ENCODE data around the gene NUAK1. TPM values are rescaled to one million over a fixed set of nuclear protein-coding genes. Genes with fewer than 3 reads are reported as not detected.

NUAK1 gene
- total RNA-seq, 4 donors from 2014 or later = 1.1 to 5.1 (median 2.3) TPM

DNA sequence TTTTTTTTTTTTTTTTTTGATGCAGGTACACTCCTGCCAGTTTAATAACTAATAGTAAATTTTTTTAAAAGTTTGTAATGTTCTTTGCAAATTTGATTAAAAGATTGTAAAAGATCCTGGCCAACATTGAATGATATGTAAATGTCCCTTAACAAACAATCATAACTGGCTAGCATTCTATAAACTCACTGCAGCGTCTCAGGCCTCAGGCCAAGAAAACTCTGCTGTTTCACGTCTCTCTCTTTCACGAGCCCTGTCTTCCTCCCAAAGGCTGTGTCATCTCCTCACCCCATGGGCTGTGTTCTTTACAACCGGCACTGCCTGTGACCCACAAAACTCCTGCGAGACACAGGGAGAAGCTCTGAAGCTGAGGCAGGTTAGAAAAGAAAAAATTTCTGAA lies 103.3 kb downstream of the NUAK1 start:
- Histone ChIP-seq H3K4me1 (peaks cover 0 to 7% (median 0%) of the 10 kb centered on the region in 3 donors), H3K36me3 (no peaks in the 10 kb centered on the region), H3K27ac (no peak overlapping the region), H3K9me3 (no peaks in the 10 kb centered on the region), H3K27me3 (peaks cover 0 to 37% (median 0%) of the 10 kb centered on the region in 4 donors), H3K4me3 (no peak overlapping the region)
- 58 to 70% methylated on average over 5 of the region's 5 CpGs for WGBS, 2 donors
- TF ChIP-seq POLR2A (IDR thresholded peaks at IDR 0.05) = no peak
- TF ChIP-seq, protein P1, sequence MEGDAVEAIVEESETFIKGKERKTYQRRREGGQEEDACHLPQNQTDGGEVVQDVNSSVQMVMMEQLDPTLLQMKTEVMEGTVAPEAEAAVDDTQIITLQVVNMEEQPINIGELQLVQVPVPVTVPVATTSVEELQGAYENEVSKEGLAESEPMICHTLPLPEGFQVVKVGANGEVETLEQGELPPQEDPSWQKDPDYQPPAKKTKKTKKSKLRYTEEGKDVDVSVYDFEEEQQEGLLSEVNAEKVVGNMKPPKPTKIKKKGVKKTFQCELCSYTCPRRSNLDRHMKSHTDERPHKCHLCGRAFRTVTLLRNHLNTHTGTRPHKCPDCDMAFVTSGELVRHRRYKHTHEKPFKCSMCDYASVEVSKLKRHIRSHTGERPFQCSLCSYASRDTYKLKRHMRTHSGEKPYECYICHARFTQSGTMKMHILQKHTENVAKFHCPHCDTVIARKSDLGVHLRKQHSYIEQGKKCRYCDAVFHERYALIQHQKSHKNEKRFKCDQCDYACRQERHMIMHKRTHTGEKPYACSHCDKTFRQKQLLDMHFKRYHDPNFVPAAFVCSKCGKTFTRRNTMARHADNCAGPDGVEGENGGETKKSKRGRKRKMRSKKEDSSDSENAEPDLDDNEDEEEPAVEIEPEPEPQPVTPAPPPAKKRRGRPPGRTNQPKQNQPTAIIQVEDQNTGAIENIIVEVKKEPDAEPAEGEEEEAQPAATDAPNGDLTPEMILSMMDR (IDR thresholded peaks at IDR 0.05) = no peak
- no peak for DNase-seq
- intact Hi-C loops (cut with DNase I) = no loop called here

DNA sequence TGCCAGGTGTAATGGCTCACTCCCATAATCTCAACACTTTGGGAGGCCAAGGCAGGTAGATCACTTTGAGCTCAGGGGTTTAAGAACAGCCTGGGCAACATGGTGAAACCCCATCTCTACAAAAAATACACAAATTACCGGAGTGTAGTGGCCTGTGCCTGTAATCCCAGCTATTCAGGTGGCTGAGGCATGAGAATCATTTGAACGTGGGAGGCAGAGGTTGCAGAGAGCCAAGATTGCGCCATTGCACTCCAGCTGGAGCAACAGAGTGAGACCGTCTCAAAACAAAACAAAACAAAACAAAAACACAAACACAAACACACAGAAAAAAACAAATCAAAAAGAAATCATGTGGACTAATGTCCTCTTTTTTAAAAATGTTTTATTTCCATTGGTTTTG lies 104.4 kb downstream of the NUAK1 start:
- TF ChIP-seq, protein P1 (IDR thresholded peaks at IDR 0.05) = no peak
- Histone ChIP-seq H3K36me3 (no peaks in the 10 kb centered on the region), H3K27ac (no peak overlapping the region), H3K9me3 (no peaks in the 10 kb centered on the region), H3K4me3 (no peak overlapping the region), H3K27me3 (peaks cover 0 to 37% (median 0%) of the 10 kb centered on the region in 4 donors), H3K4me1 (peaks cover 0 to 4% (median 0%) of the 10 kb centered on the region in 3 donors)
- WGBS, 2 donors = 81 to 87% methylated on average over 4 of the region's 4 CpGs
- intact Hi-C loops (cut with DNase I) = no loop called here
- DNase-seq = no peak

DNA sequence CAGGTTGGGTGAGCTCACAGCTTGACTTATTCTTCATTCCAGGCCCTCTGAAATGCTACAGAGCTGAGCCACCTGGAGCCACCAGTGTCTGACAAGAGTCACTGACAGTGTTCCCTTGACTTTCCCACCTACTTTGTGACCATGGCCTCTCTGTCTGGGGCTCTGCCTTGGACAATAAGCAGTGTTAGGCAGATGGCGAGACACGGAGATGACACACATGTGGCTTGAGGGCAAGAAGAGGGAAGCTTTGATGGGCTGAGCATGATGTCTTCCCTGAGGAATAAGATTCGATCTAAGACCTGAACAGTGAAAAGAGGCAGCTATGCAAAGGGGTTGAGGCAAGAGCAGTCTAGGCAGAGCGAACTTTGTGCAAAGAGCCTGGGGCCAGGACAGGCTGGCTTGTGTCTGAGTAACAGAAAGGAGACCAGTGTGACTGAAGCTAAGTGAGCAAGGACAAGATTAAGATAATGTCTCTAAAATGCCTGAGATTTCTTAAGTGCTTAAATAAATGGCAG lies 105.5 kb downstream of the NUAK1 start:
- TF ChIP-seq, protein P1 (IDR thresholded peaks at IDR 0.05) = no peak
- TF ChIP-seq POLR2A (IDR thresholded peaks at IDR 0.05) = no peak
- intact Hi-C loops (cut with DNase I) = no loop called here
- no peaks in the 10 kb centered on the region for H3K4me1 ChIP-seq
- no peak overlapping the region for H3K4me3 ChIP-seq
- DNase-seq = no peak
- WGBS, 2 donors = 64 to 65% methylated on average over 2 to 4 of the region's 4 CpGs
- H3K27ac ChIP-seq = no peak overlapping the region
- H3K9me3 ChIP-seq = no peaks in the 10 kb centered on the region
- H3K36me3 ChIP-seq = no peaks in the 10 kb centered on the region
- H3K27me3 ChIP-seq = peaks cover 0 to 32% (median 0%) of the 10 kb centered on the region in 4 donors

DNA sequence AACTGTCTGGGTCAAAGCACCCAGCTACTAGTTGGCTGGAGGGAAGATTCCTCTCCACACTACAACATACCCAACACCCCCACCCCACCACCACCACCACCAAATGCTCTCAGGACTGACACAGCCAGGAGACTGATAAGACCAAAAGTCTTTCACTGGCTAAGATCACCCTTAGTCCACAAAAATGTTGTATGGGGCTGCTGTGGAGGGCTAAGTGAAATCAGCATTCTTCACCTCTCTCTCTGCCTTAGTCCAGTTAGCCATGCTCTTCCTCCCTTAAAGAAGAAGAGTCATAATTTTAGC lies 106.2 kb downstream of the NUAK1 start:
- peaks cover 0 to 26% (median 0%) of the 10 kb centered on the region in 4 donors for H3K27me3 ChIP-seq
- no peak overlapping the region for H3K27ac ChIP-seq
- intact Hi-C loops (cut with DNase I) = no loop called here
- TF ChIP-seq POLR2A (IDR thresholded peaks at IDR 0.05) = no peak
- TF ChIP-seq, protein P1 (IDR thresholded peaks at IDR 0.05) = no peak
- H3K4me1 ChIP-seq = no peaks in the 10 kb centered on the region
- no peaks in the 10 kb centered on the region for H3K9me3 ChIP-seq
- H3K4me3 ChIP-seq = no peak overlapping the region
- no peak for DNase-seq
- no peaks in the 10 kb centered on the region for H3K36me3 ChIP-seq

DNA sequence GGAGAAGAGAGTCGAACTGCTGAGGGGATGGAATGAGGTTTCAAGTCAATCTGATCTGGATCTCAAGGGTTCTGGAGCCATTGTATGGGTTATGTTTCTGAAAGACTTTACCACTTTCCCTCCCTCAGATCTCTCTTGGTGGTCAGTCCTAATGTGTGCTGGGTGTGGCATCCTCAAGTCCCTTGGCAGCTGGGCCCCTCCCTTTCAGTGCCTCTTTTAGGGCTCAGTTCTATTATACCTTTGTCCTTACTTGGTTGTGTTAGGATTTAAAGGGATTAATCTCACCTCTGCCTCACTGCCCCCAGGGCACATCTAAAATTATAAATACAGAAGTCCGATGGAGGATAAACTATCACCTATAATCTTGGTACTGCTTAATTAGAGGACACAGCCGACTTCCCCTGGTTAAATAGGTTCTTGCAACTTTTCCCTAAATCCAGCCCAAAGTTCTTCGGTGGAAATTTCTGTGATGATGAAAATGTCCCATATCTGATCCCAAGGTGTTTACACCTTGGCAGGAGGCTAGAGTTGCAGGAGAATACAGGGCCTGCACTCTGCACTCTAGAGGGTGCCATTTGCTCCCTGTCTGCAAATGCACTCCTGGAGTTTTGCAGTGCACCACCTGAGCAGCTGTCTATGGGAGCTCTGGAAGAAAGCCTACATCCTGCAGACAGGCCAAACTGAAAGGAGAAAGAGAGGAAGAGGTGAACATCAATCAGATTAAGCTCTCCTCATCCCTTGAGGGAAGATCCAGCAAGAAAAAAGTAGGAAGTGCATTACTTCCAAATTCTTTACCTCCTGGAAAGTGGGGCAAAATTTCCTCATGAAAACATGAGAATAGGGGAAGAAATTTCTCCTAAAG lies 106.8 kb downstream of the NUAK1 start:
- whole genome bisulfite sequencing, 2 donors = 50 to 68% methylated on average over 3 to 4 of the region's 4 CpGs

More for the DNA sequence above, 106.8 kb downstream of the NUAK1 start:
- Histone ChIP-seq H3K9me3 (no peaks in the 10 kb centered on the region), H3K27ac (no peak overlapping the region), H3K4me3 (no peak overlapping the region), H3K27me3 (peaks cover 0 to 28% (median 0%) of the 10 kb centered on the region in 4 donors), H3K4me1 (no peaks in the 10 kb centered on the region), H3K36me3 (no peaks in the 10 kb centered on the region)
- DNase-seq = no peak
- TF ChIP-seq POLR2A (IDR thresholded peaks at IDR 0.05) = no peak
- TF ChIP-seq, protein P1 (IDR thresholded peaks at IDR 0.05) = no peak
- intact Hi-C loops (cut with DNase I) = no loop called here

Measured in esophagus squamous epithelium (tissue), 5 donors.